NT2/D1 (cell line): Measurements from ENCODE around the gene KIF1B.

Source experiments
- DNase-seq: peaks from one replicate; pipeline ENCODE4 v3.0.0-alpha.2; 2011; ENCODE audit warnings: low read depth, low spot score
- H3K27me3 ChIP-seq: 2 replicates; pipeline ENCODE4 v1.6.0; 2011; ENCODE audit warnings: mild to moderate bottlenecking; ENCODE audit not compliant: insufficient read length, insufficient read depth
- H3K36me3 ChIP-seq: 2 replicates; pipeline ENCODE4 v1.6.1; 2011; ENCODE audit warnings: mild to moderate bottlenecking, low read length, mixed read lengths; ENCODE audit not compliant: insufficient read depth, insufficient read length
- H3K4me1 ChIP-seq: 2 replicates; pipeline ENCODE4 v1.5.1; 2011; ENCODE audit not compliant: insufficient read depth, insufficient read length
- H3K4me3 ChIP-seq: 2 replicates; pipeline ENCODE4 v1.5.1; 2011; ENCODE audit warnings: low read depth; ENCODE audit not compliant: insufficient read length
- H3K9ac ChIP-seq: 2 replicates; pipeline ENCODE4 v1.6.0; 2011; ENCODE audit warnings: low read depth; ENCODE audit not compliant: insufficient read length
- H3K9me3 ChIP-seq: 2 replicates; pipeline ENCODE4 v1.5.1; 2011; ENCODE audit warnings: mild to moderate bottlenecking, low read length; ENCODE audit not compliant: insufficient read depth
- SUZ12 ChIP-seq: IDR thresholded peaks from 2 replicates; pipeline ENCODE4 v1.6.1; 2011; ENCODE audit not compliant: insufficient read length, insufficient read depth; ENCODE audit errors: extremely low read depth
- YY1 ChIP-seq: IDR thresholded peaks from 2 replicates; pipeline ENCODE4 v1.6.1; 2011; ENCODE audit not compliant: insufficient read length, insufficient read depth
- ZNF274 ChIP-seq: IDR thresholded peaks from 2 replicates; pipeline ENCODE4 v1.6.1; 2011; ENCODE audit warnings: mild to moderate bottlenecking, low read depth, low read length

Gene KIF1B

DNA sequence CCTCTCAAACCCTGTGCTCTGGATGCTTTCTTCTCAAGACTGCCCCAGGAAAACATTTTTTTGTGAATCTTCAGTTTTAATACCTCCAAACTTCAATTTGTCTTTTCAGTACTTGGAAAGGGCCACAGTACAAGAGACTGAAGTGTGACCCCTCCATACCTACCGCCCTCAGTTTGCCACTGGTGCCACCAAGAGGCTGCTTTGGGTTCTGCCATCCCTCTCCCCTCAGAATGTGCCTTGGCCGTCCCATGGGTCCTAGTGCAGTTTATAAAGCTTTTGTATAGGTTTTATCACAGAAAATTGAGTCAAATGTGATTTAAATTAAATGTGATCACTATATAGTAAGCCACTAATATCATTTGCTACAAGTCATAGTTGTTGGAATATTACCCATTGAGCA, 127.7 kb downstream of the KIF1B start:
- DNase-seq: no peak
- peaks cover 32% of the 10 kb centered on the region for H3K36me3 ChIP-seq

DNA sequence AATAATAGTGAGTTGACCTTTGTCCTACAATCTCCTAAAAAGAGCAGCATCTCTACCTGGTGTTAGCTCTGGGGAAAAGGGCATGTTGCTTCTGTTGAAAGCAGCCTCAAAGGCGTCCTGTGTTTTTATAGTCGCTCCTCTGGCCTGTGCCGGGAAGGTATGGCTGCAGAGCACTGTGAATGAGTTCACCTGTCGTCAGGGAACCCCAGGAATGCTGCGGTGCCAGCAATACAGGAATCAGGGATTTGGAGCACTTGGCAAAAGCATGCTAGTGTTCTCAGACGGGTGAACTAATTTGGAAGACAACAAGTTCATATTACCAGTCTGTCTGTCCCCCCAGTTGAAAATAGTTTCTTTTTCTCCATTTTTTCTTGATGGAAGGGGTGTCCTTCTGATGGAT, 128.2 kb downstream of the KIF1B start:
- Histone ChIP-seq H3K36me3 (peaks cover 32% of the 10 kb centered on the region), H3K27me3 (no peaks in the 10 kb centered on the region), H3K9me3 (no peaks in the 10 kb centered on the region), H3K9ac (no peak overlapping the region), H3K4me1 (peaks cover 2% of the 10 kb centered on the region), H3K4me3 (no peak overlapping the region)
- TF ChIP-seq SUZ12 (no peak), ZNF274 (no peak), YY1 (no peak)
- no peak for DNase-seq

More for the DNA sequence above, 127.7 kb downstream of the KIF1B start:
- H3K27me3 ChIP-seq: no peaks in the 10 kb centered on the region
- TF ChIP-seq ZNF274 (no peak), SUZ12 (no peak), YY1 (no peak)
- H3K4me3 ChIP-seq: no peak overlapping the region
- peaks cover 2% of the 10 kb centered on the region for H3K4me1 ChIP-seq
- H3K9ac ChIP-seq: no peak overlapping the region
- no peaks in the 10 kb centered on the region for H3K9me3 ChIP-seq

DNA sequence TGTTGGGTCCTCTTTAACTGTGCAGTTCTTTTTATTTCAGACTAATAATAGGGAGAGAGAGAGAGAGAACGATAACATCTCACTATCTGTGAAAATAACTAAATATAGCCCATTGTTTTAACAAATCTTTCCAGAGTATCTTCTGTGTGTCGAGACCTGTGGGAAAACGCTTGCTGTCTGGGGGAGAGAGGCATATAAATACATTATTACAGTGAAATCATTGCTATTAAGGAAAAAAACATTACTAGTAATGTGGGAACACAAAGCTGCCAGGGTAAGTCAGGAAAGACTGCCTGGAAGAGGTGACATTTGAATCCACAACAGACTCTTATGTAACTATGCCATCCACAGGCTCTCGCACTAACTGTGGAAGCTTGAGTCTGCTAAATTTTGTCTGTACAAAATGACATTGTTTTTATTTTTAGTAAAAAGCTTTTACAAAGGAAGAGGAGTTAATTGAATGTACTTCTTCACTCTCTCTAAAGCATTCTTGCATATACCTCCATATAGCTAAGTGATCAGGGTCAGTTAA, 128.7 kb downstream of the KIF1B start:
- Histone ChIP-seq H3K9ac (no peak overlapping the region), H3K36me3 (peaks cover 35% of the 10 kb centered on the region)
- TF ChIP-seq ZNF274: no peak
- TF ChIP-seq YY1: no peak
- no peak for TF ChIP-seq SUZ12

DNA sequence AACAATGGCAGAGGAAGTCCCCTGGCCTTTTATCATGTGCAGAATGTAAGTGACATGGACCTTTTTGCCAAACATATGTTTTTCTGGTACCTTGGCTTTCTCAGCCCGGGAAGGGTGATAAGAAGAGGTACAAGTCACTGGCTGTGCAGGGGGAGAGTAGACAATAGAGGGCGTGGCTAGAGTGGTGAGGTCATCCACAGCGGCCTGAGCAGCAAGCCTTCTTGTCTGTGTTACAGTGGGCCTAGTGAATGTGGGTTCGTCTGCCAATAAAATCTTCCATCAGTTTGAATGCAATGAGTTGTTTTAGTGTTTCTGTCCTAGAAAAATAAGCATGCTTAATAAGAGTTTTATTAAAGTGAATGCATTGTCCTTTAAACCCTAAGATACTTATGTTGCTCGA, 129.4 kb downstream of the KIF1B start:
- Histone ChIP-seq H3K4me3 (no peak overlapping the region), H3K9ac (no peak overlapping the region), H3K27me3 (no peaks in the 10 kb centered on the region), H3K36me3 (peaks cover 34% of the 10 kb centered on the region), H3K9me3 (no peaks in the 10 kb centered on the region), H3K4me1 (peaks cover 2% of the 10 kb centered on the region)
- DNase-seq: peak; percentile 44
- TF ChIP-seq SUZ12 (no peak), YY1 (no peak), ZNF274 (no peak)

More for the DNA sequence above, 128.7 kb downstream of the KIF1B start:
- Histone ChIP-seq H3K4me3 (no peak overlapping the region), H3K27me3 (no peaks in the 10 kb centered on the region), H3K4me1 (peaks cover 2% of the 10 kb centered on the region), H3K9me3 (no peaks in the 10 kb centered on the region)
- DNase-seq: no peak

DNA sequence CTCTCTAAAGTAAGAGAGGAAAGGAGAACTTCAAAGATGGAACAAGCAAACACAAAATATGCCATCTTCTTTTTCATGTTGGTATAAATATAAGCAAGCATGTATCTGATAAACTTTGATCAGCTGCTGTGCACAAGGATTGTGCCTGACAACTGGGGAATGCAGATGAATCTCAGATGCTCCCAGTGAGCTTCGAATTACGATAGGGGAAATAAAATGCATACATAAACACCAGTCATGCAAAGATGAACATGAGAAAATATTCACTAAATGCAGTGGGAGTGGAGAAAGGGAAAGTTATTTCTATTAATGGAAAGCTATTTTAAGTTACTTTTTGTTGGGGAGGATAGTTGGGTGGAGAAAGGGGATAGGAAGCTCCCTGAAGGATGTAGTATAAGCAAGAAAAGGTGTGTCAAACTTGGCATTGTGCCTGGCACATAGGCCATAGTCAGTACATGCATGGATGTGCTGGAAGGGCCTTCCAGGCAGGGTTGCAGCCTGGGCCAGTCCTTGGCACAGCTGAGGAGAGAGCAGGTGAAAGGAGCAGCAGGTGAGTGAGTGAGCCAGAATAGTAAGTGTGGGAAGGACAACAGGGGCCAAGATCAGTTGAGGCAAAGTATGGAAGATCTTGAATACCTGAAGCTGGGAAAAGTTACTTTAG, 130.7 kb downstream of the KIF1B start:
- Histone ChIP-seq H3K9me3 (no peaks in the 10 kb centered on the region), H3K4me1 (peaks cover 2% of the 10 kb centered on the region), H3K9ac (no peak overlapping the region), H3K4me3 (no peak overlapping the region), H3K27me3 (no peaks in the 10 kb centered on the region), H3K36me3 (peaks cover 34% of the 10 kb centered on the region)
- no peak for TF ChIP-seq YY1
- TF ChIP-seq SUZ12: no peak
- TF ChIP-seq ZNF274: no peak
- DNase-seq: no peak

DNA sequence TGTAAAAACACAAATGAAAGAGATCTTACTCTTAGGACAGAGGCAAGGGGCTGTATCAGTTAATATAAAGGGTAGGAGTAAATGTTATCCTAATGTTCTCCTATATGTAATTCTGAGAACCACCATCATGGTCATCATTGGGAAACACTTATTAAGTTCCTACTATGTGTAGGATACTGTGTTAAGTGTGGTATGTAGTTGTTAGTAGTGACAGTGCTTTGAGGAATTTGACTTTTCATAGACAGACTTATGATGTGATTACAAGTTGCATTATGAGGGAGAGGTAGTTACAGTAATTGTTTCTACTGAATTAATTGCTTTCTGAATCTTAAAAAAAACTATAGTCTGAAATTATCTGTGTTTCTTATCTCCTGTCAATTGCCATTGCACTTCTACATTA, 136.7 kb downstream of the KIF1B start:
- Histone ChIP-seq H3K27me3 (no peaks in the 10 kb centered on the region), H3K36me3 (peaks cover 16% of the 10 kb centered on the region), H3K9me3 (no peaks in the 10 kb centered on the region), H3K4me3 (no peak overlapping the region), H3K4me1 (no peaks in the 10 kb centered on the region), H3K9ac (no peak overlapping the region)
- TF ChIP-seq SUZ12 (no peak), ZNF274 (no peak), YY1 (no peak)
- no peak for DNase-seq

DNA sequence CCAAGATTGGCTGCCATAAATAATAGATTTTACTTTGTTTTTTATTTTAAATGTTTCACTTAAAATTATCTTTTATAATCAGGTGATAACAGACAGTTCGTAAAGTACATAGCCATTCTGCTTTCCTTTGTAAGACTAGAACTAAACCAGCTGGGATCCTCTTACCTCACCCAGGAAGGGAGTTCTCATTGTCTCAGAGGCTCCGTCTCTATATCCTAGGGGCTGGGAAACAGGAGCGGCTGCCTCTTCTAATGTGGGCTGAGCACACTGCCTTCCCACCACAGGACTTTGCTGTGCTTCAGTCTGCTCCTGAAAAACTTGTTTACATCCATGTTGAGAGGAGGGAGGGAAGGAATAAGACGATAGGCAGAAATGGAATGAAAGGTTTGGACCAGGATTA, 142.9 kb downstream of the KIF1B start:
- Histone ChIP-seq H3K9me3 (no peaks in the 10 kb centered on the region), H3K4me3 (no peak overlapping the region), H3K9ac (no peak overlapping the region)

More for the DNA sequence above, 142.9 kb downstream of the KIF1B start:
- Histone ChIP-seq H3K36me3 (peaks cover 2% of the 10 kb centered on the region), H3K27me3 (no peaks in the 10 kb centered on the region), H3K4me1 (no peaks in the 10 kb centered on the region)
- no peak for TF ChIP-seq ZNF274
- no peak for TF ChIP-seq SUZ12
- TF ChIP-seq YY1: no peak
- DNase-seq: no peak
